OCI-LY1 (cell line): ENCODE measurements around the gene RAB25.
A peak's percentile ranks its signal among the peaks of the same experiment; 100 is the strongest.

Source experiments
- H2AFZ ChIP-seq: fragments of 200-600 bp; sonication (generic), shearing (Covaris generic); 2 replicates; pipeline ENCODE4 v1.6.0; 2014; ENCODE audit warnings: antibody characterized with exemption, mild to moderate bottlenecking, low read length
- H3F3A ChIP-seq: fragments of 200-600 bp; sonication (generic), shearing (Covaris generic); 2 replicates; pipeline ENCODE4 v1.6.0; 2014; ENCODE audit warnings: mild to moderate bottlenecking, antibody characterized with exemption, low read length, moderate library complexity; ENCODE audit not compliant: insufficient read depth
- H3K27ac ChIP-seq: fragments of 200-600 bp; sonication (generic); 2 replicates; pipeline ENCODE4 v1.5.1; 2014; ENCODE audit warnings: low read length, mixed run types, mild to moderate bottlenecking, low read depth; ENCODE audit not compliant: poor library complexity, severe bottlenecking
- H3K27me3 ChIP-seq: fragments of 200-600 bp; sonication (generic); 2 replicates; pipeline ENCODE4 v1.6.0; 2014; ENCODE audit warnings: antibody characterized with exemption, mild to moderate bottlenecking, low read length, moderate library complexity; ENCODE audit not compliant: insufficient read depth
- H3K36me3 ChIP-seq: fragments of 200-600 bp; sonication (generic); 2 replicates; pipeline ENCODE4 v1.6.1; 2014; ENCODE audit warnings: mild to moderate bottlenecking, antibody characterized with exemption, low read length, moderate library complexity, mixed read lengths; ENCODE audit not compliant: insufficient read depth
- H3K4me1 ChIP-seq: fragments of 200-600 bp; sonication (generic); 2 replicates; pipeline ENCODE4 v1.5.1; 2014; ENCODE audit warnings: mild to moderate bottlenecking, low read length, moderate library complexity; ENCODE audit not compliant: insufficient read depth, severe bottlenecking
- H3K4me2 ChIP-seq: fragments of 200-600 bp; sonication (generic), shearing (Covaris generic); 2 replicates; pipeline ENCODE4 v1.6.1; 2014; ENCODE audit warnings: low read length
- H3K4me3 ChIP-seq: fragments of 200-600 bp; sonication (generic); 2 replicates; pipeline ENCODE4 v1.5.1; 2014; ENCODE audit warnings: low read length, low read depth, mild to moderate bottlenecking, mixed read lengths; ENCODE audit not compliant: poor library complexity, severe bottlenecking
- H3K79me2 ChIP-seq: fragments of 200-600 bp; shearing (Covaris generic); 2 replicates; pipeline ENCODE4 v1.6.1; 2016; ENCODE audit warnings: mixed run types, low read length, mixed read lengths; ENCODE audit not compliant: insufficient read depth
- H3K9ac ChIP-seq: fragments of 200-600 bp; sonication (generic), shearing (Covaris generic); 2 replicates; pipeline ENCODE4 v1.6.1; 2014; ENCODE audit warnings: mild to moderate bottlenecking, low read length, mixed read lengths
- H3K9me2 ChIP-seq: fragments of 200-600 bp; sonication (generic), shearing (Covaris generic); 2 replicates; pipeline ENCODE4 v1.6.1; 2014; ENCODE audit warnings: low read depth, mild to moderate bottlenecking, low read length, mixed read lengths
- H3K9me3 ChIP-seq: fragments of 200-600 bp; shearing (Covaris generic); 2 replicates; pipeline ENCODE4 v1.6.1; 2014; ENCODE audit warnings: low read length, mixed read lengths
- H4K20me1 ChIP-seq: fragments of 200-600 bp; sonication (generic), shearing (Covaris generic); 2 replicates; pipeline ENCODE4 v1.6.0; 2016; ENCODE audit warnings: mild to moderate bottlenecking, low read length; ENCODE audit not compliant: insufficient read depth
- CTCF ChIP-seq: fragments of 200-600 bp; sonication (generic), shearing (Covaris generic); IDR thresholded peaks from 2 replicates; pipeline ENCODE4 v1.5.1; 2017; ENCODE audit warnings: mild to moderate bottlenecking, antibody characterized with exemption, low read length, moderate library complexity, mixed read lengths
- EZH2 ChIP-seq: fragments of 200-600 bp; sonication (generic), shearing (Covaris generic); IDR thresholded peaks from 2 replicates; pipeline ENCODE4 v1.8.0; 2017; ENCODE audit warnings: borderline replicate concordance, mixed run types, mild to moderate bottlenecking, antibody characterized with exemption, low read length, moderate library complexity, mixed read lengths

RAB25 gene

GRCh38 chr1:156081917-156082308, 21.0 kb downstream of the RAB25 start:
- Histone ChIP-seq H3K4me3 (peak overlapping the region; percentile 59), H3F3A (0 out of 2 replicates have a peak, but pooled peaks cover 4% of the 10 kb centered on the region), H3K27me3 (peaks cover 10% of the 10 kb centered on the region; the same call in 1 of the 2 replicates), H3K9ac (peak overlapping the region; percentile 60), H2AFZ (no peak overlapping the region), H3K9me3 (no peaks in the 10 kb centered on the region), H3K27ac (no peak overlapping the region), H3K9me2 (no peaks in the 10 kb centered on the region), H3K79me2 (no peaks in the 10 kb centered on the region), H3K4me2 (peak overlapping the region; percentile 53), H3K4me1 (peaks cover 20% of the 10 kb centered on the region), H4K20me1 (no peaks in the 10 kb centered on the region), H3K36me3 (no peaks in the 10 kb centered on the region)
- TF ChIP-seq CTCF (no peak), EZH2 (no peak)

GRCh38 chr1:156082309-156083091, 21.5 kb downstream of the RAB25 start, which contains the start of gene MEX3A:
Gene MEX3A, minus strand, starts transcription at chr1:156082465. Its CDS starts 467 bp downstream, at chr1:156081998.
- H2AFZ ChIP-seq = no peak within 1 kb of the TSS
- H4K20me1 ChIP-seq = no peaks in the 10 kb centered on the region
- no peak within 1 kb of the TSS for H3K27ac ChIP-seq

More at GRCh38 chr1:156082309-156083091, 21.5 kb downstream of the RAB25 start, which contains the start of gene MEX3A:
- Histone ChIP-seq H3K27me3 (peaks cover 10% of the 10 kb centered on the region; the same call in 1 of the 2 replicates), H3K4me3 (peak within 1 kb of the TSS; percentile 59), H3K9me3 (no peaks in the 10 kb centered on the region), H3K4me1 (peaks cover 15% of the 10 kb centered on the region), H3K9ac (peak within 1 kb of the TSS; percentile 60), H3K79me2 (no peaks in the 10 kb centered on the region), H3K4me2 (peak within 1 kb of the TSS; percentile 53), H3F3A (0 out of 2 replicates have a peak, but pooled peaks cover 4% of the 10 kb centered on the region), H3K36me3 (no peaks in the 10 kb centered on the region), H3K9me2 (no peaks in the 10 kb centered on the region)
- no peak for TF ChIP-seq EZH2
- no peak for TF ChIP-seq CTCF
